Activated CD4-positive, alpha-beta T cell treated with anti-CD3 and anti-CD28 coated beads, Interleukin-2, amount 10 ng/mL, durations not matched to agents 24 days and 14 days (primary cell): ENCODE measurements around the gene BRI3. TPM values are rescaled to one million over a fixed set of nuclear protein-coding genes. Genes with fewer than 3 reads are reported as not detected.

ENCODE experiments used
- total RNA-seq: library from RNA; stranded (reverse); gene quantifications from 2 replicates; pipeline ENCODE4 v1.2.3, GENCODE V29; 2022

BRI3 gene
- total RNA-seq, 1 donor from 2014 or later, result 70.3 TPM

Other genes with a start within 250 kb of the BRI3 start
- gene LMTK2, start 174.8 kb upstream of the BRI3 start, total RNA-seq, result 12.0 and 15.1 TPM in 2 replicates
- 0.40 and 0.72 TPM in 2 replicates for gene BHLHA15, start 70.2 kb upstream of the BRI3 start, total RNA-seq
- gene TECPR1, start 29.5 kb upstream of the BRI3 start, total RNA-seq, result 43.1 and 47.8 TPM in 2 replicates
- gene BAIAP2L1, start 119.4 kb downstream of the BRI3 start, total RNA-seq, result 1.3 and 1.4 TPM in 2 replicates